Kidney (tissue), 14 donors: Measurements from ENCODE around the gene REEP6. TPM values are rescaled to one million over a fixed set of nuclear protein-coding genes. Genes with fewer than 3 reads are reported as not detected.

Experiments
- DNase-seq, 5 donors: peaks; one replicate each; pipeline ENCODE4 v3.0.0-alpha.2; 2013 to 2020
- FAIRE-seq: peaks from 2 replicates; lab custom pipeline; 2012; peaks lifted over from hg19 to GRCh38; lab: Jason Lieb, UNC
- H3K27ac ChIP-seq, 2 donors: one replicate each; pipeline ENCODE4 v1.7.0; 2013; ENCODE audit warnings: low read depth in 2 of 2, low read length in 2 of 2, inconsistent platforms in 1 of 2
- H3K27me3 ChIP-seq: one replicate; pipeline ENCODE4 v1.7.1; 2013; ENCODE audit warnings: low read length, inconsistent platforms; ENCODE audit not compliant: control insufficient read depth, insufficient read depth
- H3K36me3 ChIP-seq, 3 donors: one replicate each; pipeline versions ENCODE4 v1.7.0 to v1.7.1; 2013; ENCODE audit warnings: low read length in 3 of 3, control low read depth in 1 of 3, inconsistent platforms in 1 of 3; ENCODE audit not compliant: insufficient read depth in 3 of 3, control insufficient read depth in 2 of 3
- H3K4me1 ChIP-seq, 3 donors: one replicate each; pipeline versions ENCODE4 v1.7.0 to v1.7.1; 2013; ENCODE audit warnings: low read length in 3 of 3, inconsistent platforms in 1 of 3, low read depth in 1 of 3; ENCODE audit not compliant: control insufficient read depth in 2 of 3, insufficient read depth in 2 of 3
- H3K4me3 ChIP-seq, 3 donors: one replicate each; pipeline versions ENCODE4 v1.7.0 to v1.8.1; 2013; ENCODE audit warnings: low read length in 3 of 3, control low read depth in 1 of 3, inconsistent platforms in 1 of 3
- H3K9ac ChIP-seq, 3 donors: one replicate each; pipeline versions ENCODE4 v1.7.0 to v1.7.1; 2013; ENCODE audit warnings: low read length in 3 of 3, control low read depth in 1 of 3, inconsistent platforms in 1 of 3
- H3K9me3 ChIP-seq, 3 donors: one replicate each; pipeline versions ENCODE4 v1.7.0 to v1.7.1; 2013; ENCODE audit warnings: low read length in 3 of 3, control low read depth in 1 of 3, inconsistent platforms in 1 of 3; ENCODE audit not compliant: control insufficient read depth in 2 of 3, insufficient read depth in 1 of 3
- CTCF ChIP-seq: IDR thresholded peaks from 3 replicates; pipeline ENCODE4 v1.5.1; 2012; ENCODE audit warnings: mild to moderate bottlenecking, moderate library complexity, borderline replicate concordance; ENCODE audit not compliant: insufficient read depth; ENCODE audit errors: extremely low read depth
- intact Hi-C: fragments of 100-400 bp; cut with DNase I; formaldehyde crosslinking; loops from one replicate; pipeline ENCODE4 v1.11.1; 2022
- polyA plus RNA-seq: library from polyadenylated mRNA; stranded (reverse); fragments of 350-450 nt; fragmentation: Illumina TruSeq; extraction: RNeasy Lipid Tissue Mini Kit (QIAGEN cat#74804); gene quantifications from one replicate; pipeline ENCODE4 v1.2.3, GENCODE V29; 2014; ENCODE audit warnings: low read depth, low replicate concordance; ENCODE audit not compliant: insufficient read depth
- total RNA-seq: library from RNA; stranded (reverse); fragmentation: NEBNext Ultra II Directional; extraction: Animal tissue kit (Norgen Biotek cat#: 25700); gene quantifications from one replicate; pipeline ENCODE4 v1.2.1, GENCODE V29; 2021
- donor health status: control.
- donor health status: control.
- donor health status: control.
- donor health status: control.
- donor health status: control.
- donor health status: DM: yes; HTN: yes; CAD: no.
- donor health status: Normal renal cell carcinoma (clear cell type).

REEP6 gene
- total and polyA plus RNA-seq, 2 donors from 2014 or later = 9.6 to 60.0 TPM

- H3K4me3 ChIP-seq = no peak overlapping the region
- TF ChIP-seq CTCF = peak; percentile 45
- peaks cover 12% of the 10 kb centered on the region for H3K27me3 ChIP-seq
- H3K9me3 ChIP-seq = no peaks in the 10 kb centered on the region
- H3K4me1 ChIP-seq = peaks cover 0 to 17% (median 0%) of the 10 kb centered on the region in 3 donors
- FAIRE-seq (no peak), DNase-seq (peak in 4 of 5 donors; percentile 69 to 84 (median 76))
- no peak overlapping the region for H3K27ac ChIP-seq
- H3K36me3 ChIP-seq = no peaks in the 10 kb centered on the region
- intact Hi-C loops = no loop called here
- H3K9ac ChIP-seq = no peak overlapping the region
Measured at GRCh38 chr19:1465191-1466016, 25.6 kb upstream of the REEP6 start.

GRCh38 chr19:1466018-1466460 is 24.9 kb upstream of the REEP6 start:
- Histone ChIP-seq H3K4me3 (no peak overlapping the region), H3K4me1 (peaks cover 0 to 21% (median 3%) of the 10 kb centered on the region in 3 donors), H3K9ac (no peak overlapping the region), H3K9me3 (no peaks in the 10 kb centered on the region), H3K27ac (no peak overlapping the region), H3K27me3 (peaks cover 12% of the 10 kb centered on the region), H3K36me3 (no peaks in the 10 kb centered on the region)
- FAIRE-seq = no peak
- no peak for TF ChIP-seq CTCF
- peak in 2 of 5 donors; percentile 52 to 73 for DNase-seq
- intact Hi-C loops = no loop called here

DNA sequence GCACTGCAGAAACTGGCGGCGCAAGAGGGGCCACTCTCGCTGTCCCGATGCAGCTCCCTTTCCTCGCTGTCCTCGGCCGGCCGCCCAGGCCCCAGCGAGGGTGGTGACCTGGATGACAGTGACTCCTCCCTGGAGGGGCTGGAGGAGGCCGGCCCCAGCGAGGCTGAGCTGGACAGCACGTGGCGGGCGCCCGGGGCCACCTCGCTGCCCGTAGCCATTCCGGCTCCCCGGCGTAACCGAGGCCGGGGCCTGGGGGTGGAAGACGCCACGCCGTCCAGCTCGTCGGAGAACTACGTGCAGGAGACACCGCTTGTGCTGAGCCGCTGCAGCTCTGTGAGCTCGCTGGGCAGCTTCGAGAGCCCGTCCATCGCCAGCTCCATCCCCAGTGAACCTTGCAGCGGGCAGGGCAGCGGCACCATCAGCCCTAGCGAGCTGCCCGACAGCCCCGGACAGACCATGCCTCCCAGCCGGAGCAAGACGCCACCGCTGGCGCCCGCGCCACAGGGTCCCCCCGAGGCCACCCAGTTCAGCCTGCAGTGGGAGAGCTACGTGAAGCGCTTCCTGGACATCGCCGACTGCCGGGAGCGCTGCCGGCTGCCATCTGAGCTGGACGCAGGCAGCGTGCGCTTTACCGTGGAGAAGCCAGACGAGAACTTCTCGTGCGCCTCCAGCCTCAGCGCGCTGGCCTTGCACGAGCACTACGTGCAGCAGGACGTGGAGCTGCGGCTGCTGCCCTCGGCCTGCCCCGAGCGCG is 24.3 kb upstream of the REEP6 start:
- Histone ChIP-seq H3K27me3 (peaks cover 16% of the 10 kb centered on the region), H3K36me3 (no peaks in the 10 kb centered on the region), H3K27ac (no peak overlapping the region), H3K9ac (no peak overlapping the region), H3K4me1 (peaks cover 0 to 25% (median 4%) of the 10 kb centered on the region in 3 donors), H3K4me3 (no peak overlapping the region), H3K9me3 (no peaks in the 10 kb centered on the region)
- intact Hi-C loops = no loop called here
- TF ChIP-seq CTCF = no peak
- no peak for FAIRE-seq
- DNase-seq = peak in 1 of 5 donors; percentile 47
